BLaER1 treated with 17β-estradiol and CSF1 and Interleukin-3, amounts not matched to agents 10 nM and 100 nM (cell line): ENCODE measurements around the gene INCENP.
"Not testable (repeated sequence)": the region's sequence is repeated elsewhere in the genome, so short reads cannot be mapped to it uniquely, and the experiment has no call there.

ENCODE experiments used
- H3K27ac ChIP-seq, 11 experiments: shearing (Covaris generic); formaldehyde crosslinking; 2 replicates each; pipeline ENCODE4 v1.8.1; 2022
- H3K27me3 ChIP-seq, 11 experiments: shearing (Covaris generic); formaldehyde crosslinking; 2 replicates each; pipeline ENCODE4 v1.8.1; 2022
- H3K36me3 ChIP-seq, 11 experiments: shearing (Covaris generic); formaldehyde crosslinking; 2 replicates each; pipeline ENCODE4 v1.8.1; 2022
- H3K4me1 ChIP-seq, 10 experiments: shearing (Covaris generic); formaldehyde crosslinking; 2 replicates each; pipeline ENCODE4 v1.8.1; 2022
- H3K4me2 ChIP-seq, 11 experiments: shearing (Covaris generic); formaldehyde crosslinking; 2 replicates each; pipeline ENCODE4 v1.8.1; 2022
- H3K4me3 ChIP-seq, 10 experiments: shearing (Covaris generic); formaldehyde crosslinking; 2 replicates each; pipeline ENCODE4 v1.8.1; 2022
- H3K9ac ChIP-seq, 11 experiments: shearing (Covaris generic); formaldehyde crosslinking; 2 replicates each; pipeline ENCODE4 v1.8.1; 2022
- H3K9me3 ChIP-seq, 11 experiments: shearing (Covaris generic); formaldehyde crosslinking; replicated peaks in 1 of 11; 2 replicates each; pipeline ENCODE4 v1.8.1; 2022
- H4K20me1 ChIP-seq, 11 experiments: shearing (Covaris generic); formaldehyde crosslinking; 2 replicates each; pipeline ENCODE4 v1.8.1; 2022
- Cebpa-rat ChIP-seq, 11 experiments: shearing (Covaris generic); IDR thresholded peaks; 2 replicates each; pipeline ENCODE4 v1.8.1; 2022

Gene INCENP

GRCh38 chr11:62123669-62124185 is at the start of gene INCENP:
INCENP (plus strand) TSS chr11:62124011; CDS start chr11:62128162, 4,151 bp downstream.
- H3K36me3 ChIP-seq, result peaks cover 8 to 25% (median 21%) of the 10 kb centered on the region in 11 experiments
- H3K27me3 ChIP-seq, result no peaks in the 10 kb centered on the region
- no peaks in the 10 kb centered on the region for H3K9me3 ChIP-seq
- TF ChIP-seq Cebpa-rat (IDR thresholded peaks at IDR 0.05), result no peak
- peaks cover 0 to 42% (median 37%) of the 10 kb centered on the region in 11 experiments; a peak in 18 of 22 replicates for H4K20me1 ChIP-seq
- peak within 1 kb of the TSS; percentile 86 to 99 (median 97) for H3K4me2 ChIP-seq
- peak within 1 kb of the TSS; percentile 87 to 98 (median 95) for H3K9ac ChIP-seq
- peak within 1 kb of the TSS; percentile 37 to 97 (median 92); a peak in 21 of 22 replicates for H3K27ac ChIP-seq
- H3K4me3 ChIP-seq, result peak within 1 kb of the TSS; percentile 88 to 99 (median 96)
- peaks cover 20 to 29% (median 24%) of the 10 kb centered on the region in 10 experiments for H3K4me1 ChIP-seq

GRCh38 chr11:62075438-62075837 is 48.4 kb upstream of the INCENP start:
- Histone ChIP-seq H3K36me3 (peaks cover 0 to 5% (median 0%) of the 10 kb centered on the region in 11 experiments; a peak in 1 of 22 replicates), H3K4me1 (peaks cover 0 to 47% (median 0%) of the 10 kb centered on the region in 10 experiments; a peak in 8 of 20 replicates), H3K9me3 (no peaks in the 10 kb centered on the region), H3K9ac (peak overlapping the region in 1 of 11 experiments; percentile 11; a peak in 1 of 22 replicates), H3K4me2 (peak overlapping the region in 2 of 11 experiments; percentile 27 to 63; a peak in 4 of 22 replicates), H3K27me3 (no peaks in the 10 kb centered on the region), H3K4me3 (no peak overlapping the region), H3K27ac (peak overlapping the region in 2 of 11 experiments; percentile 20 to 28; a peak in 4 of 22 replicates), H4K20me1 (no peaks in the 10 kb centered on the region)
- TF ChIP-seq Cebpa-rat (IDR thresholded peaks at IDR 0.05), result no peak

- H3K4me3 ChIP-seq, result no peak overlapping the region
- no peak for TF ChIP-seq Cebpa-rat (IDR thresholded peaks at IDR 0.05)
- no peaks in the 10 kb centered on the region for H4K20me1 ChIP-seq
- H3K4me2 ChIP-seq, result 0 out of 22 replicates have a peak overlapping the region, but pooled peaks of 2 of the 11 experiments have one; percentile 35 to 94
- H3K9ac ChIP-seq, result no peak overlapping the region
- no peak overlapping the region for H3K27ac ChIP-seq
- no peaks in the 10 kb centered on the region for H3K36me3 ChIP-seq
- H3K27me3 ChIP-seq, result no peaks in the 10 kb centered on the region
- H3K4me1 ChIP-seq, result peaks cover 8 to 61% (median 13%) of the 10 kb centered on the region in 10 experiments
- H3K9me3 ChIP-seq, result no peaks in the 10 kb centered on the region
Observed at GRCh38 chr11:62077132-62077531, 46.7 kb upstream of the INCENP start.

GRCh38 chr11:62081378-62082291 is 42.2 kb upstream of the INCENP start:
- H3K4me3 ChIP-seq, result peak overlapping the region in 4 of 10 experiments; percentile 48 to 62 (median 52); a peak in 8 of 20 replicates
- H3K4me1 ChIP-seq, result peaks cover 8 to 58% (median 15%) of the 10 kb centered on the region in 10 experiments
- TF ChIP-seq Cebpa-rat (IDR thresholded peaks at IDR 0.05), result no peak
- H3K36me3 ChIP-seq, result no peaks in the 10 kb centered on the region
- peak overlapping the region in 6 of 11 experiments; percentile 20 to 89 (median 74); a peak in 9 of 22 replicates for H3K27ac ChIP-seq
- H4K20me1 ChIP-seq, result no peaks in the 10 kb centered on the region
- no peaks in the 10 kb centered on the region for H3K27me3 ChIP-seq
- peak overlapping the region in 6 of 11 experiments; percentile 14 to 88 (median 74); a peak in 11 of 22 replicates for H3K9ac ChIP-seq
- H3K4me2 ChIP-seq, result peak overlapping the region; percentile 47 to 94 (median 73)
- peaks cover under 1 to 7% (median 2%) of the 10 kb centered on the region in 11 experiments; a peak in 17 of 22 replicates for H3K9me3 ChIP-seq

GRCh38 chr11:62082292-62082657 is 41.5 kb upstream of the INCENP start:
- no peak for TF ChIP-seq Cebpa-rat (IDR thresholded peaks at IDR 0.05)
- peaks cover 8 to 53% (median 15%) of the 10 kb centered on the region in 10 experiments for H3K4me1 ChIP-seq
- H4K20me1 ChIP-seq, result no peaks in the 10 kb centered on the region
- H3K27me3 ChIP-seq, result no peaks in the 10 kb centered on the region
- no peaks in the 10 kb centered on the region for H3K36me3 ChIP-seq
- H3K4me3 ChIP-seq, result peak overlapping the region in 3 of 10 experiments; percentile 49 to 62 (median 55); a peak in 5 of 20 replicates
- peak overlapping the region in 4 of 11 experiments; percentile 66 to 89 (median 84); a peak in 7 of 22 replicates for H3K27ac ChIP-seq
- peaks cover 7 to 13% (median 8%) of the 10 kb centered on the region in 11 experiments; a peak in 20 of 22 replicates for H3K9me3 ChIP-seq
- peak overlapping the region in 4 of 11 experiments; percentile 66 to 88 (median 83); a peak in 7 of 22 replicates for H3K9ac ChIP-seq
- peak overlapping the region in 10 of 11 experiments; percentile 52 to 94 (median 74); a peak in 16 of 22 replicates for H3K4me2 ChIP-seq

GRCh38 chr11:62084801-62085200 is 39.0 kb upstream of the INCENP start:
- Histone ChIP-seq H3K4me1 (peaks cover 8 to 28% (median 14%) of the 10 kb centered on the region in 10 experiments), H3K9me3 (peaks cover 27 to 37% (median 32%) of the 10 kb centered on the region in 11 experiments)
- H3K4me3 ChIP-seq, H4K20me1 ChIP-seq, H3K27me3 ChIP-seq, H3K9ac ChIP-seq, H3K4me2 ChIP-seq, H3K36me3 ChIP-seq, H3K27ac ChIP-seq: not testable (repeated sequence)

- H3K4me3 ChIP-seq, result no peak overlapping the region
- H4K20me1 ChIP-seq, result no peaks in the 10 kb centered on the region
- 0 out of 22 replicates have a peak, but pooled peaks cover 0 to 4% (median 0%) of the 10 kb centered on the region in 11 experiments for H3K36me3 ChIP-seq
- H3K9me3 ChIP-seq, result peaks cover 51 to 57% (median 52%) of the 10 kb centered on the region in 11 experiments
- H3K9ac ChIP-seq, result no peak overlapping the region
- peaks cover 0 to 2% (median 0%) of the 10 kb centered on the region in 10 experiments; a peak in 3 of 20 replicates for H3K4me1 ChIP-seq
- no peaks in the 10 kb centered on the region for H3K27me3 ChIP-seq
- H3K27ac ChIP-seq, result no peak overlapping the region
- H3K4me2 ChIP-seq, result no peak overlapping the region
- TF ChIP-seq Cebpa-rat (IDR thresholded peaks at IDR 0.05), result no peak
Observed at GRCh38 chr11:62087694-62088093, 36.1 kb upstream of the INCENP start.

GRCh38 chr11:62088331-62088933 is 35.4 kb upstream of the INCENP start:
- no peak overlapping the region for H3K9ac ChIP-seq
- H3K36me3 ChIP-seq, result 0 out of 22 replicates have a peak, but pooled peaks cover 0 to 4% (median 0%) of the 10 kb centered on the region in 11 experiments
- H3K27ac ChIP-seq, result no peak overlapping the region
- H3K4me1 ChIP-seq, result no peaks in the 10 kb centered on the region
- H3K9me3 ChIP-seq, result peaks cover 51 to 57% (median 52%) of the 10 kb centered on the region in 11 experiments
- H3K4me2 ChIP-seq, result no peak overlapping the region
- TF ChIP-seq Cebpa-rat (IDR thresholded peaks at IDR 0.05), result no peak
- no peak overlapping the region for H3K4me3 ChIP-seq
- H4K20me1 ChIP-seq, result no peaks in the 10 kb centered on the region
- H3K27me3 ChIP-seq, result no peaks in the 10 kb centered on the region
